A673 (cell line): Measurements from ENCODE around the gene RBM27. TPM values are rescaled to one million over a fixed set of nuclear protein-coding genes. Genes with fewer than 3 reads are reported as not detected.
A peak's percentile ranks its signal among the peaks of the same experiment; 100 is the strongest.

Source experiments
- BruUV-seq: library from RNA; stranded (reverse); fragments of 400-500 nt; replicated peaks from 2 replicates; lab custom pipeline; 2021; lab: Mats Ljungman, UMichigan
- CTCF ChIA-PET: fragments of 300-600 bp; sonication (Branson Sonifier 250); formaldehyde crosslinking; loops from one replicate; lab custom pipeline; 2022; ENCODE audit warnings: antibody characterized with exemption; lab: Charles Lee
- POLR2A ChIA-PET: fragments of 300-600 bp; sonication (Branson Sonifier 250); formaldehyde crosslinking; loops from one replicate; lab custom pipeline; 2022; ENCODE audit warnings: antibody characterized with exemption; ENCODE audit not compliant: low non-redundant PET; lab: Charles Lee
- DNase-seq: peaks from one replicate; pipeline ENCODE4 v3.0.0-alpha.2; 2015; ENCODE audit warnings: low spot score
- H3K27ac ChIP-seq: fragments of 200-600 bp; sonication (generic); 2 replicates; pipeline ENCODE4 v1.5.1; 2016; ENCODE audit warnings: mixed run types, low read depth, mild to moderate bottlenecking, mixed read lengths, antibody characterized with exemption, low read length; ENCODE audit not compliant: poor library complexity, severe bottlenecking
- H3K27me3 ChIP-seq: fragments of 200-600 bp; sonication (generic); replicated peaks from 2 replicates; pipeline ENCODE4 v1.6.1; 2017; ENCODE audit warnings: mixed run types, low read depth, mild to moderate bottlenecking, mixed read lengths, antibody characterized with exemption, low read length; ENCODE audit not compliant: insufficient read depth, poor library complexity
- H3K36me3 ChIP-seq: fragments of 200-600 bp; sonication (generic); 2 replicates; pipeline ENCODE4 v1.6.1; 2016; ENCODE audit warnings: mixed run types, mild to moderate bottlenecking, mixed read lengths, antibody characterized with exemption, low read length; ENCODE audit not compliant: insufficient read depth, poor library complexity, severe bottlenecking
- H3K4me1 ChIP-seq: fragments of 200-600 bp; sonication (generic); 2 replicates; pipeline ENCODE4 v1.6.1; 2017; ENCODE audit warnings: mixed run types, mild to moderate bottlenecking, mixed read lengths, antibody characterized with exemption, low read length; ENCODE audit not compliant: insufficient read depth, poor library complexity, severe bottlenecking
- H3K4me3 ChIP-seq: fragments of 200-600 bp; sonication (generic); 2 replicates; pipeline ENCODE4 v1.5.1; 2016; ENCODE audit warnings: low read depth, mixed run types, mild to moderate bottlenecking, mixed read lengths, low read length; ENCODE audit not compliant: poor library complexity, severe bottlenecking
- H3K9me3 ChIP-seq: fragments of 200-600 bp; sonication (generic); 2 replicates; pipeline ENCODE4 v1.6.1; 2016; ENCODE audit warnings: mixed run types, low read depth, mild to moderate bottlenecking, mixed read lengths, antibody characterized with exemption, low read length; ENCODE audit not compliant: poor library complexity, severe bottlenecking
- EZH2 ChIP-seq: fragments of 200-600 bp; sonication (generic); IDR thresholded peaks from 2 replicates; pipeline ENCODE4 v1.6.1; 2017; ENCODE audit warnings: borderline replicate concordance, low read depth, mild to moderate bottlenecking, mixed read lengths, antibody characterized with exemption, low read length; ENCODE audit not compliant: poor library complexity, severe bottlenecking
- intact Hi-C: fragments of 100-400 bp; cut with micrococcal nuclease; formaldehyde crosslinking; loops from one replicate; pipeline ENCODE4 v1.10.0; 2022; ENCODE audit not compliant: unreplicated experiment
- total RNA-seq: library from RNA; stranded (reverse); gene quantifications from 2 replicates; pipeline ENCODE4 v1.2.3, GENCODE V29; 2021
- TF ChIP-seq, protein P1 (sequence below): fragments of 300-800, 200-600 bp; sonication (generic); conservative IDR thresholded peaks from 2 replicates; pipeline ENCODE4 v1.5.1; 2017; ENCODE audit warnings: low read depth, mild to moderate bottlenecking, antibody characterized with exemption, low read length, moderate library complexity, mixed read lengths

The RBM27 gene
- total RNA-seq, 1 experiment from 2014 or later, result 33.3 TPM

DNA sequence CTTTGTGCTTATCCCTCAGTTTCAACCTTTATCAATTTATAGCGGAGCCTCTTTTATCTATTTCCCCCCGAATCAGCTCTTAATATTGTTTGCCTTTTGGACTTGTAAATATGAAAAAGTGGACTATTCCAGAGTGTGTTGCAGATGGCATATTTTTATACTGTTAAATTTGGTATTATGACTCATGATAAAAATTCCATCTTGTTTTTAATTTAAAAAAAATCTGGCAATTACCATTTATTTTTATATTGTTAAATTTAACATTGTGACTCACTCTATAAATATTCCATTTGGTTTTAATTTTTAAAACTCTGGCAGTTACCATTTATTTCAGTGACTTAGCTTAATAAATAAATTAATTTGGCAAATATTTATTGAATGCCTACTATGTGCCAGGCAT lies 37.5 kb downstream of the RBM27 start:
- TSS peak; percentile 4 for BruUV-seq
- CTCF ChIA-PET, result no interaction called here
- no peak for TF ChIP-seq EZH2
- TF ChIP-seq, protein P1, sequence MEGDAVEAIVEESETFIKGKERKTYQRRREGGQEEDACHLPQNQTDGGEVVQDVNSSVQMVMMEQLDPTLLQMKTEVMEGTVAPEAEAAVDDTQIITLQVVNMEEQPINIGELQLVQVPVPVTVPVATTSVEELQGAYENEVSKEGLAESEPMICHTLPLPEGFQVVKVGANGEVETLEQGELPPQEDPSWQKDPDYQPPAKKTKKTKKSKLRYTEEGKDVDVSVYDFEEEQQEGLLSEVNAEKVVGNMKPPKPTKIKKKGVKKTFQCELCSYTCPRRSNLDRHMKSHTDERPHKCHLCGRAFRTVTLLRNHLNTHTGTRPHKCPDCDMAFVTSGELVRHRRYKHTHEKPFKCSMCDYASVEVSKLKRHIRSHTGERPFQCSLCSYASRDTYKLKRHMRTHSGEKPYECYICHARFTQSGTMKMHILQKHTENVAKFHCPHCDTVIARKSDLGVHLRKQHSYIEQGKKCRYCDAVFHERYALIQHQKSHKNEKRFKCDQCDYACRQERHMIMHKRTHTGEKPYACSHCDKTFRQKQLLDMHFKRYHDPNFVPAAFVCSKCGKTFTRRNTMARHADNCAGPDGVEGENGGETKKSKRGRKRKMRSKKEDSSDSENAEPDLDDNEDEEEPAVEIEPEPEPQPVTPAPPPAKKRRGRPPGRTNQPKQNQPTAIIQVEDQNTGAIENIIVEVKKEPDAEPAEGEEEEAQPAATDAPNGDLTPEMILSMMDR, result no peak
- intact Hi-C loops, result no loop called here
- H3K4me1 ChIP-seq, result peaks cover 17% of the 10 kb centered on the region
- H3K27ac ChIP-seq, result peak overlapping the region; percentile 15
- no peaks in the 10 kb centered on the region for H3K9me3 ChIP-seq
- no peak for DNase-seq
- POLR2A ChIA-PET, result interaction anchor here (0.7 kb wide), 1 partner anchor 148 kb away, joined by 3 read pairs; no protein-coding TSS in a partner anchor
- H3K4me3 ChIP-seq, result no peak overlapping the region
- H3K36me3 ChIP-seq, result peaks cover 35% of the 10 kb centered on the region
- H3K27me3 ChIP-seq, result no peaks in the 10 kb centered on the region

DNA sequence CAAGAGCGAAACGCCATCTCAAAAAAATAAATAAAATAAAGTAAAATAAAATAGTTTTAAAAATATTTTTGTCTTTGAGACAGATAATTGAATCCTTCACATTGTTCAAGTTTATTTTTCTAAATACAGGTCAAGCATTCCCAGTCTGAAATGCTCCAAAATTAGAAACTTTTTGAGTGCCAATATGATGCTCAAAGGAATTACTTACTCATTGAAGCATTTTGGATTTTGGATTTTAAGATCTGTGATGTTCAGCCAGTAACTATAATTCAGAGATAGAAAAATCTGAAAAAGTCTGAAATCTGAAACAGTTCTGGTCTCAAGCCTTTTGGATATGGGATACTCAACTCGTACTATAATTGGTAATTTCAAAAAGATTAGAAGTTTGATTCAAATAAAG lies 39.8 kb downstream of the RBM27 start:
- TF ChIP-seq, protein P1, result no peak
- TF ChIP-seq EZH2, result no peak
- no peaks in the 10 kb centered on the region for H3K9me3 ChIP-seq
- no peak overlapping the region for H3K27ac ChIP-seq
- CTCF ChIA-PET, result no interaction called here
- peaks cover 17% of the 10 kb centered on the region for H3K4me1 ChIP-seq
- peaks cover 23% of the 10 kb centered on the region for H3K36me3 ChIP-seq
- POLR2A ChIA-PET, result no interaction called here
- no peak for DNase-seq
- intact Hi-C loops, result no loop called here
- no peak overlapping the region for H3K4me3 ChIP-seq
- H3K27me3 ChIP-seq, result no peaks in the 10 kb centered on the region
- BruUV-seq, result no TSS peak

DNA sequence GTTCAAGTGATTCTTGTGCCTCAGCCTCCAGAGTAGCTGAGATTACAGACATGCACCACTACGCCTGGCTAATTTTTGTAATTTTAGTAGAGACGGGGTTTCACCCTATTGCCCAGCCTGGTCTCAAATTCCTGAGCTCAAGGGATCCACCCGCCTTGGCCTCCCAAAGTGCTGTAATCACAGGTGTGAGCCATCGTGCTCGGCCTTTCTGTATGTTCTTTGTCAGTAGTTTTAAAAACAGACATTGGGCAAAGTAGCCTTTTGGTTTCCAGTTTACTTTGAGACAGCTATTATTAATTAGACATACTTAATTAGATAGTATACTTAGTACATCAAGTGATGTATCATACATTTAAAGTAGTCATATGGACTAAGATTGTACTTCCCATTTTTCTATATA lies 45.2 kb downstream of the RBM27 start:
- CTCF ChIA-PET, result no interaction called here
- DNase-seq, result no peak
- H3K4me3 ChIP-seq, result no peak overlapping the region
- H3K36me3 ChIP-seq, result peaks cover 27% of the 10 kb centered on the region
- H3K9me3 ChIP-seq, result no peaks in the 10 kb centered on the region
- no TSS peak for BruUV-seq
- intact Hi-C loops, result no loop called here
- POLR2A ChIA-PET, result no interaction called here
- no peak overlapping the region for H3K27ac ChIP-seq
- TF ChIP-seq EZH2, result no peak
- TF ChIP-seq, protein P1, result no peak
- H3K4me1 ChIP-seq, result no peaks in the 10 kb centered on the region
- H3K27me3 ChIP-seq, result no peaks in the 10 kb centered on the region
